ENCODE measurements around the gene EFNB2. TPM values are rescaled to one million over a fixed set of nuclear protein-coding genes. Genes with fewer than 3 reads are reported as not detected.

The EFNB2 gene
- total and polyA plus RNA-seq, 9 of the 15 experiments (the other 6 are each of a cell fraction or from before 2014, with no cell fraction given) = 0.01 to 0.29 (median 0.18) TPM

DNA sequence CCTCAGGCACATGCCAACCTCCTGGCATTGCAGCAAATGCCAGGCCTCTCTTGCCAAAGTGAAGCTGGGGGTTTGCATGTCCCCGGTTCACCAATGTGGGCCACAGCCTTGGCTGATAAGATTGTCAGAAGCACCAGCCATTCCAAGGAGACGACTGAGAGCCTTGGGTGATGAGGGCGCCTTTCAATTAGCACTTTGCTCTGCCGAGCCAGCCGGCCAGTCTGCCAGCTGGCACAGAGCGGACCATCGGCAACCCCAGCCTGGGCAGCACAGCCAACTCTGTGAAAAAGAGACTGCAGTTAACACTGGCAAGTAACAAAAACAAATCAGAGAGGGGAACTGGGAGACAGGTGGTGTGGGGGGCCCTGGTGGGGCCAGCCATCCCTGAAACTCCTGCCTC lies 67.3 kb downstream of the EFNB2 start:
- CTCF ChIA-PET (ENCODE audit: low intra/inter-chr PET ratio) = no interaction called here
- Histone ChIP-seq H3K79me2 (ENCODE audit: control insufficient read depth, insufficient read depth, low read length) (no peaks in the 10 kb centered on the region), H3K4me2 (ENCODE audit: insufficient read depth, low read length) (no peak overlapping the region), H3K9me3 (replicated peaks; ENCODE audit: control insufficient read depth, insufficient read depth, low read depth, low read length) (no peaks in the 10 kb centered on the region), H3K27ac (ENCODE audit: extremely low read depth, low read depth, low read length) (no peak overlapping the region), H3K4me3 (no peak overlapping the region), H3K4me1 (replicated peaks in 1 of 2; ENCODE audit: control insufficient read depth in 2 of 2, insufficient read depth in 2 of 2, low read length in 2 of 2) (no peaks in the 10 kb centered on the region), H2AFZ (ENCODE audit: low read depth, low read length) (no peak overlapping the region), H3K27me3 (ENCODE audit: control insufficient read depth in 2 of 2, insufficient read depth in 2 of 2, low read length in 2 of 2) (peaks cover 0 to 32% of the 10 kb centered on the region in 2 experiments; a peak in 3 of 5 replicates), H3K36me3 (ENCODE audit: control insufficient read depth, insufficient read depth, low read length) (no peaks in the 10 kb centered on the region), H4K20me1 (replicated peaks; ENCODE audit: control insufficient read depth, insufficient read depth, low read length) (no peaks in the 10 kb centered on the region), H3K9me1 (ENCODE audit: control insufficient read depth, insufficient read depth, low read length) (no peaks in the 10 kb centered on the region), H3K9ac (ENCODE audit: insufficient read depth in 1 of 2, low read depth in 2 of 2, low read length in 2 of 2) (no peak overlapping the region)
- ATAC-seq (no peak), DNase-seq (ENCODE audit: extremely low read depth in 1 of 4, low spot score in 3 of 4) (no peak), FAIRE-seq (no peak)
- no TSS peak for BruUV-seq (replicated peaks)
- intact Hi-C loops (cut with micrococcal nuclease) = no loop called here
- POLR2A ChIA-PET = no interaction called here
- in situ Hi-C loops (cut with MboI) = no loop called here
- TF ChIP-seq U2AF2 (optimal IDR thresholded peaks at IDR 0.05; ENCODE audit: low read depth, low read length) (no peak), BRD9 (IDR thresholded peaks at IDR 0.05; ENCODE audit: low read depth, partially characterized antibody) (no peak), ZC3H11A (IDR thresholded peaks at IDR 0.05; ENCODE audit: low read depth, low read length) (no peak), GABPB1 (CRISPR knock-in tag; IDR thresholded peaks at IDR 0.05) (no peak), CEBPG (CRISPR knock-in tag; IDR thresholded peaks at IDR 0.05) (no peak), CEBPG (tag; conservative IDR thresholded peaks at IDR 0.05 in 1 of 2, IDR thresholded peaks at IDR 0.05 in 1 of 2) (no peak), ERF (CRISPR knock-in tag; IDR thresholded peaks at IDR 0.05) (no peak), MTF1 (CRISPR knock-in tag; IDR thresholded peaks at IDR 0.05; ENCODE audit: borderline replicate concordance) (no peak), USF1 (CRISPR knock-in tag; IDR thresholded peaks at IDR 0.05) (no peak), NR3C1 (CRISPR knock-in tag; IDR thresholded peaks at IDR 0.05) (no peak), BCL6 (CRISPR knock-in tag; IDR thresholded peaks at IDR 0.05) (no peak), ARID4B (CRISPR knock-in tag; IDR thresholded peaks at IDR 0.05) (no peak), TRIM28 (IDR thresholded peaks at IDR 0.05) (no peak), E4F1 (CRISPR knock-in tag; IDR thresholded peaks at IDR 0.05; ENCODE audit: borderline replicate concordance) (no peak)
- WGBS (ENCODE audit: insufficient coverage, low coverage, missing lambda C conversion rate) = 4% methylated on average over 3 of the region's 7 CpGs

Measured in K562 (cell line).